HepG2 (cell line): ENCODE results near the gene WDSUB1. TPM values are rescaled to one million over a fixed set of nuclear protein-coding genes. Genes with fewer than 3 reads are reported as not detected.

Experiments used
- CBFB ChIP-seq: sonication (generic); formaldehyde crosslinking; IDR thresholded peaks from 2 replicates; pipeline ENCODE4 v1.4.0; 2020; ENCODE audit warnings: missing genetic modification reagents
- IRF2 ChIP-seq: IDR thresholded peaks from 2 replicates; pipeline ENCODE4 v1.6.1; 2018; ENCODE audit warnings: missing genetic modification reagents, missing compliant biosample characterization
- MEIS2 ChIP-seq: sonication (generic); formaldehyde crosslinking; IDR thresholded peaks from 2 replicates; pipeline ENCODE4 v1.9.0; 2021; ENCODE audit warnings: mild to moderate bottlenecking, missing genetic modification reagents
- MTA1 ChIP-seq: sonication (generic); formaldehyde crosslinking; IDR thresholded peaks from 2 replicates; pipeline ENCODE4 v1.4.0; 2020; ENCODE audit warnings: missing genetic modification reagents, mild to moderate bottlenecking, borderline replicate concordance
- MTF1 ChIP-seq: sonication (generic); formaldehyde crosslinking; IDR thresholded peaks from 2 replicates; pipeline ENCODE4 v1.5.0; 2020; ENCODE audit warnings: missing genetic modification reagents
- NFYB ChIP-seq: sonication (generic); formaldehyde crosslinking; IDR thresholded peaks from 2 replicates; pipeline ENCODE4 v1.4.0; 2020; ENCODE audit warnings: missing genetic modification reagents
- SIX4 ChIP-seq: sonication (generic); formaldehyde crosslinking; IDR thresholded peaks from 2 replicates; pipeline ENCODE4 v1.4.0; 2020; ENCODE audit warnings: missing genetic modification reagents
- SMYD3 ChIP-seq: sonication (generic); formaldehyde crosslinking; IDR thresholded peaks from 2 replicates; pipeline ENCODE4 v1.8.1; 2023; ENCODE audit warnings: mild to moderate bottlenecking, missing genetic modification reagents
- ZNF10 ChIP-seq: sonication (generic); formaldehyde crosslinking; IDR thresholded peaks from 2 replicates; pipeline ENCODE4 v1.4.0; 2020; ENCODE audit warnings: mild to moderate bottlenecking, low read depth, missing genetic modification reagents, borderline replicate concordance
- ZNF382 ChIP-seq: sonication (generic); formaldehyde crosslinking; IDR thresholded peaks from 2 replicates; pipeline ENCODE4 v1.5.0; 2020; ENCODE audit warnings: missing genetic modification reagents, mild to moderate bottlenecking, borderline replicate concordance
- polyA plus RNA-seq, 8 experiments: library from polyadenylated mRNA; depleted of rRNA in 3 of 8; stranded (reverse) in 7 of 8; unstranded in 1 of 8; fragments of >200 nt; fragmentation: Illumina TruSeq in 4 of 8; extraction: Trizol in 4 of 8; gene quantifications; 2 replicates each; pipeline versions ENCODE4 v1.2.1 to v1.2.3, GENCODE V29; 2011 to 2016; ENCODE audit warnings: low read depth in 4 of 8, missing spikeins in 1 of 8, mixed read lengths in 1 of 8; ENCODE audit not compliant: insufficient read depth in 1 of 8
- total RNA-seq, 5 experiments: library from RNA; depleted of rRNA; stranded (reverse); fragments of >200 nt; fragmentation: Illumina TruSeq; extraction: Trizol; gene quantifications; 2 replicates each; pipeline ENCODE4 v1.2.3, GENCODE V29; 2016; ENCODE audit warnings: low read depth in 1 of 5
- TF ChIP-seq, protein P1 (sequence below): IDR thresholded peaks from 2 replicates; pipeline ENCODE4 v1.6.1; 2016; ENCODE audit warnings: missing biosample characterization, missing genetic modification reagents, low read depth
- TF ChIP-seq, protein P2 (sequence below): sonication (generic); formaldehyde crosslinking; conservative IDR thresholded peaks from 2 replicates; pipeline ENCODE4 v1.8.0; 2022; ENCODE audit warnings: mild to moderate bottlenecking, moderate library complexity, missing genetic modification reagents
- TF ChIP-seq, protein P3 (sequence below): sonication (generic); formaldehyde crosslinking; IDR thresholded peaks from 2 replicates; pipeline ENCODE4 v1.4.0; 2020; ENCODE audit warnings: low read depth, mild to moderate bottlenecking, missing genetic modification reagents
- TF ChIP-seq, protein P4 (sequence below): IDR thresholded peaks from 2 replicates; pipeline ENCODE4 v1.6.1; 2018; ENCODE audit warnings: missing genetic modification reagents
- TF ChIP-seq, protein P5 (sequence below): sonication (generic); formaldehyde crosslinking; IDR thresholded peaks from 2 replicates; pipeline ENCODE4 v1.4.0; 2020; ENCODE audit warnings: missing genetic modification reagents
- TF ChIP-seq, protein P6 (sequence below): fragments of 450-650 bp; IDR thresholded peaks from 2 replicates; pipeline ENCODE4 v1.6.1; 2017

Gene WDSUB1
- total and polyA plus RNA-seq, 2 of the 13 experiments (the other 11 are each of a cell fraction or from before 2014, with no cell fraction given): 10.1 to 10.7 TPM

DNA sequence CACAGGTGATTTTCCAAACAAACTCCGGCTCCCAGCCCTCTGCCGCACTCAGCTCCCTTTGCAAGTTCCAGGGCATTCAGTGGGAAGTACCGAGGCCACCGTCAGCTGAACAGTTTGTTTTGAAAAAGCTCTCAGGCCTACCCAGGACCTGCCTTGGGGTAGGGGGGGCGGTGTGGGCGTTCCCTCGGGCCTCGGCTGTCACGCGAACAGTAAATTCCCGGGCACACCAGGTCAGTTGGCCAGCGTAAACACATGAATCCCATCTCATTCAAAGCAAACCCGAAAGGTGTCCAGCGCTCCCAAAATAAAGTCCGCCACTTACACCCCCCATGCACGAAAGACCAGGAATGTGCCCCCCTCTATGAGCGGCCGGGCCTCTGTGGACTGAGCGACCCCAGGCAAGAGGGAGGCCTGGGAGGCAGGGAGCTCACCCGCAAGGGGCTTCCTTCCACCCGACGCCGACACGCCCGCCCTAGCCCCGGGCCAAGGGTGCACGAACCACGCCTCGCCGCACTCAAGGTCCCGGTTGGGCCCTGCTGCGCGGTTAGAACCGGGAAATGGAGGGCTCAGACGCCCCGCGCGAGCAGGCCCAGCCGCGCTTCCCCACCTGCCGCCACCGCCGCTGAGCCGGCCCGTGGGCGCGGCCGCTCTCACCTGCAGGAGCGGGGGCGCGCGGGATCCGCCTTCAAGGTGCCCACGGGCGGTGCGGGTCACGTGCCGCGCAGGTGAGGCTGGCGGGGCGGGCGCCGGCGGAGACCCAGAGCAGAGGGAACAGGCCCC is at the start of gene WDSUB1 (continued):
- TF ChIP-seq MTA1: peak; percentile 27; the same call in 1 of the 2 replicates
- peak; percentile 94 for TF ChIP-seq MTF1
- TF ChIP-seq IRF2 (CRISPR knock-in tag): peak; percentile 2; the same call in 1 of the 2 replicates
- peak; percentile 26; the same call in 1 of the 2 replicates for TF ChIP-seq SMYD3 (CRISPR knock-in tag)
- TF ChIP-seq MEIS2 (CRISPR knock-in tag): peak; percentile 93
- TF ChIP-seq, protein P1, sequence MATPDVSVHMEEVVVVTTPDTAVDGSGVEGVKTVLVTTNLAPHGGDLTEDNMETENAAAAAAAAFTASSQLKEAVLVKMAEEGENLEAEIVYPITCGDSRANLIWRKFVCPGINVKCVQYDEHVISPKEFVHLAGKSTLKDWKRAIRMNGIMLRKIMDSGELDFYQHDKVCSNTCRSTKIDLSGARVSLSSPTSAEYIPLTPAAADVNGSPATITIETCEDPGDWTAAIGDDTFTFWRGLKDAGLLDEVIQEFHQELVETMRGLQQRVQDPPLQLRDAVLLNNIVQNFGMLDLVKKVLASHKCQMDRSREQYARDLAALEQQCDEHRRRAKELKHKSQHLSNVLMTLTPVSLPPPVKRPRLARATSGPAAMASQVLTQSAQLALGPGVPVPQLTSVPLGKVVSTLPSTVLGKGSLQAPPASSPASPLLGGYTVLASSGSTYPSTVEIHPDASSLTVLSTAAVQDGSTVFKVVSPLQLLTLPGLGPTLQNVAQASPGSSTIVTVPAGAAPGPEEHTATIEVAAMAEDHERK (CRISPR knock-in tag): no peak
- TF ChIP-seq, protein P2, sequence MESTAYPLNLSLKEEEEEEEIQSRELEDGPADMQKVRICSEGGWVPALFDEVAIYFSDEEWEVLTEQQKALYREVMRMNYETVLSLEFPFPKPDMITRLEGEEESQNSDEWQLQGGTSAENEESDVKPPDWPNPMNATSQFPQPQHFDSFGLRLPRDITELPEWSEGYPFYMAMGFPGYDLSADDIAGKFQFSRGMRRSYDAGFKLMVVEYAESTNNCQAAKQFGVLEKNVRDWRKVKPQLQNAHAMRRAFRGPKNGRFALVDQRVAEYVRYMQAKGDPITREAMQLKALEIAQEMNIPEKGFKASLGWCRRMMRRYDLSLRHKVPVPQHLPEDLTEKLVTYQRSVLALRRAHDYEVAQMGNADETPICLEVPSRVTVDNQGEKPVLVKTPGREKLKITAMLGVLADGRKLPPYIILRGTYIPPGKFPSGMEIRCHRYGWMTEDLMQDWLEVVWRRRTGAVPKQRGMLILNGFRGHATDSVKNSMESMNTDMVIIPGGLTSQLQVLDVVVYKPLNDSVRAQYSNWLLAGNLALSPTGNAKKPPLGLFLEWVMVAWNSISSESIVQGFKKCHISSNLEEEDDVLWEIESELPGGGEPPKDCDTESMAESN (CRISPR knock-in tag): no peak; the same call in 1 of the 2 replicates
- TF ChIP-seq, protein P3, sequence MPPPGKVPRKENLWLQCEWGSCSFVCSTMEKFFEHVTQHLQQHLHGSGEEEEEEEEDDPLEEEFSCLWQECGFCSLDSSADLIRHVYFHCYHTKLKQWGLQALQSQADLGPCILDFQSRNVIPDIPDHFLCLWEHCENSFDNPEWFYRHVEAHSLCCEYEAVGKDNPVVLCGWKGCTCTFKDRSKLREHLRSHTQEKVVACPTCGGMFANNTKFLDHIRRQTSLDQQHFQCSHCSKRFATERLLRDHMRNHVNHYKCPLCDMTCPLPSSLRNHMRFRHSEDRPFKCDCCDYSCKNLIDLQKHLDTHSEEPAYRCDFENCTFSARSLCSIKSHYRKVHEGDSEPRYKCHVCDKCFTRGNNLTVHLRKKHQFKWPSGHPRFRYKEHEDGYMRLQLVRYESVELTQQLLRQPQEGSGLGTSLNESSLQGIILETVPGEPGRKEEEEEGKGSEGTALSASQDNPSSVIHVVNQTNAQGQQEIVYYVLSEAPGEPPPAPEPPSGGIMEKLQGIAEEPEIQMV (CRISPR knock-in tag): peak; percentile 73
- TF ChIP-seq, protein P4, sequence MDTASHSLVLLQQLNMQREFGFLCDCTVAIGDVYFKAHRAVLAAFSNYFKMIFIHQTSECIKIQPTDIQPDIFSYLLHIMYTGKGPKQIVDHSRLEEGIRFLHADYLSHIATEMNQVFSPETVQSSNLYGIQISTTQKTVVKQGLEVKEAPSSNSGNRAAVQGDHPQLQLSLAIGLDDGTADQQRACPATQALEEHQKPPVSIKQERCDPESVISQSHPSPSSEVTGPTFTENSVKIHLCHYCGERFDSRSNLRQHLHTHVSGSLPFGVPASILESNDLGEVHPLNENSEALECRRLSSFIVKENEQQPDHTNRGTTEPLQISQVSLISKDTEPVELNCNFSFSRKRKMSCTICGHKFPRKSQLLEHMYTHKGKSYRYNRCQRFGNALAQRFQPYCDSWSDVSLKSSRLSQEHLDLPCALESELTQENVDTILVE (CRISPR knock-in tag): no peak; the same call in 1 of the 2 replicates
- TF ChIP-seq CBFB (CRISPR knock-in tag): peak; percentile 9; the same call in 1 of the 2 replicates
- no peak for TF ChIP-seq ZNF382
- TF ChIP-seq, protein P5, sequence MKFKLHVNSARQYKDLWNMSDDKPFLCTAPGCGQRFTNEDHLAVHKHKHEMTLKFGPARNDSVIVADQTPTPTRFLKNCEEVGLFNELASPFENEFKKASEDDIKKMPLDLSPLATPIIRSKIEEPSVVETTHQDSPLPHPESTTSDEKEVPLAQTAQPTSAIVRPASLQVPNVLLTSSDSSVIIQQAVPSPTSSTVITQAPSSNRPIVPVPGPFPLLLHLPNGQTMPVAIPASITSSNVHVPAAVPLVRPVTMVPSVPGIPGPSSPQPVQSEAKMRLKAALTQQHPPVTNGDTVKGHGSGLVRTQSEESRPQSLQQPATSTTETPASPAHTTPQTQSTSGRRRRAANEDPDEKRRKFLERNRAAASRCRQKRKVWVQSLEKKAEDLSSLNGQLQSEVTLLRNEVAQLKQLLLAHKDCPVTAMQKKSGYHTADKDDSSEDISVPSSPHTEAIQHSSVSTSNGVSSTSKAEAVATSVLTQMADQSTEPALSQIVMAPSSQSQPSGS (CRISPR knock-in tag): no peak
- no peak for TF ChIP-seq SIX4
- no peak; the same call in 1 of the 2 replicates for TF ChIP-seq NFYB (CRISPR knock-in tag)
- TF ChIP-seq, protein P6, sequence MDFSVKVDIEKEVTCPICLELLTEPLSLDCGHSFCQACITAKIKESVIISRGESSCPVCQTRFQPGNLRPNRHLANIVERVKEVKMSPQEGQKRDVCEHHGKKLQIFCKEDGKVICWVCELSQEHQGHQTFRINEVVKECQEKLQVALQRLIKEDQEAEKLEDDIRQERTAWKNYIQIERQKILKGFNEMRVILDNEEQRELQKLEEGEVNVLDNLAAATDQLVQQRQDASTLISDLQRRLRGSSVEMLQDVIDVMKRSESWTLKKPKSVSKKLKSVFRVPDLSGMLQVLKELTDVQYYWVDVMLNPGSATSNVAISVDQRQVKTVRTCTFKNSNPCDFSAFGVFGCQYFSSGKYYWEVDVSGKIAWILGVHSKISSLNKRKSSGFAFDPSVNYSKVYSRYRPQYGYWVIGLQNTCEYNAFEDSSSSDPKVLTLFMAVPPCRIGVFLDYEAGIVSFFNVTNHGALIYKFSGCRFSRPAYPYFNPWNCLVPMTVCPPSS: no peak
- TF ChIP-seq ZNF10 (CRISPR knock-in tag): no peak
